Epithelial cell of esophagus (primary cell): ENCODE measurements around the gene LCN15.
"Not testable (repeated sequence)": the region's sequence is repeated elsewhere in the genome, so short reads cannot be mapped to it uniquely, and the experiment has no call there.

ENCODE experiments used
- DNase-seq: peaks from one replicate; pipeline ENCODE4 v3.0.0; 2010; ENCODE audit warnings: low read depth
- H3K4me3 ChIP-seq: 2 replicates; pipeline ENCODE4 v1.5.1; 2011; ENCODE audit warnings: mild to moderate bottlenecking, low read length, control low read depth
- TF ChIP-seq, protein P1 (sequence below): IDR thresholded peaks from 2 replicates; pipeline ENCODE4 v1.5.1; 2011; ENCODE audit warnings: low read depth, mild to moderate bottlenecking, low read length, control low read depth, inconsistent platforms; ENCODE audit not compliant: insufficient read depth; ENCODE audit errors: missing control alignments

LCN15 gene

GRCh38 chr9:136793086-136793946 lies 29.0 kb upstream of the LCN15 start:
- TF ChIP-seq, protein P1, sequence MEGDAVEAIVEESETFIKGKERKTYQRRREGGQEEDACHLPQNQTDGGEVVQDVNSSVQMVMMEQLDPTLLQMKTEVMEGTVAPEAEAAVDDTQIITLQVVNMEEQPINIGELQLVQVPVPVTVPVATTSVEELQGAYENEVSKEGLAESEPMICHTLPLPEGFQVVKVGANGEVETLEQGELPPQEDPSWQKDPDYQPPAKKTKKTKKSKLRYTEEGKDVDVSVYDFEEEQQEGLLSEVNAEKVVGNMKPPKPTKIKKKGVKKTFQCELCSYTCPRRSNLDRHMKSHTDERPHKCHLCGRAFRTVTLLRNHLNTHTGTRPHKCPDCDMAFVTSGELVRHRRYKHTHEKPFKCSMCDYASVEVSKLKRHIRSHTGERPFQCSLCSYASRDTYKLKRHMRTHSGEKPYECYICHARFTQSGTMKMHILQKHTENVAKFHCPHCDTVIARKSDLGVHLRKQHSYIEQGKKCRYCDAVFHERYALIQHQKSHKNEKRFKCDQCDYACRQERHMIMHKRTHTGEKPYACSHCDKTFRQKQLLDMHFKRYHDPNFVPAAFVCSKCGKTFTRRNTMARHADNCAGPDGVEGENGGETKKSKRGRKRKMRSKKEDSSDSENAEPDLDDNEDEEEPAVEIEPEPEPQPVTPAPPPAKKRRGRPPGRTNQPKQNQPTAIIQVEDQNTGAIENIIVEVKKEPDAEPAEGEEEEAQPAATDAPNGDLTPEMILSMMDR, result no peak
- peak; percentile 33 for DNase-seq
- no peak overlapping the region for H3K4me3 ChIP-seq

- H3K4me3 ChIP-seq, result peak overlapping the region; percentile 86
- no peak for DNase-seq
- TF ChIP-seq, protein P1, result no peak
Observed at GRCh38 chr9:136792321-136793085, 28.2 kb upstream of the LCN15 start.

DNA sequence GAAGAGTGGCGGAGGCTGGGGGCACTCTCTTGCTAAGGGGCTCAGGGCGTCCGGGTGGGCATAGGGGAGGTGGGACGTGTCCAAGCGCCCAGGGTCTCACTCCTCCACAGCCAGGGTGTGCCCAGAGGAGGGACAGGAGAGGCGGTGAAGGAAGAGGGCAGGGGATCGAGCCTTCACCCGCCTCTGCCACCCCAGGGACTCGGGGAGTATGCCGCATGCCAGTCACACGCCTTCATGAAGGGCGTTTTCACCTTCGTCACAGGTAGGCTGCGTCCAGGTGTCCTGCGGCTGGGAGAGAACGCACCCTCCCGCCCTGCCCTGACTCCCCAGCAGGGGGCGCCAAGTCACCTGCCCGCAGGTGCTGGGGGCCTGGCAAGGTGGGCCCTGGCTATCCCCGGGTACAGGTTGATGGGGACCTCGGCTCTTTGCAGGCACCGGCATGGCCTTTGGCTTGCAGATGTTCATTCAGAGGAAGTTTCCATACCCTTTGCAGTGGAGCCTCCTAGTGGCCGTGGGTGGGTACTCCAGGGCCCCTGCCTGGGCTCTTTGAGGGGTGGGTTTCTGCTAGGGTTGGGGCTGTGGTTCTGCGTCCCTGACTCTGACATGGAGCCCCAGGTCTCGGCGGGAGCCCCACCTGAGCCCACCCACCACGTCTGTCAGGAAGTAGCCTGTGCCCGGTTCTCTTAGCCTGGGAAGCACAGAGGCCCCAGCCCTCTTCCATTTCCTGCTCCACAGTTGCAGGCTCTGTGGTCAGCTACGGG lies 27.4 kb upstream of the LCN15 start:
- DNase-seq, result peak; percentile 90
- TF ChIP-seq, protein P1, result peak; percentile 94
- H3K4me3 ChIP-seq, result peak overlapping the region; percentile 86

- H3K4me3 ChIP-seq, result peak within 1 kb of the TSS; percentile 86
- TF ChIP-seq, protein P1, result no peak
- peak; percentile 100 for DNase-seq
Observed at GRCh38 chr9:136790640-136791515, 26.6 kb upstream of the LCN15 start, which contains the start of gene TMEM141. Gene TMEM141 (plus strand): TSS chr9:136791344. CDS start chr9:136791371, 27 bp downstream.

GRCh38 chr9:136789523-136789937 lies 25.2 kb upstream of the LCN15 start:
- no peak for DNase-seq
- H3K4me3 ChIP-seq, result no peak overlapping the region
- TF ChIP-seq, protein P1, result no peak

DNA sequence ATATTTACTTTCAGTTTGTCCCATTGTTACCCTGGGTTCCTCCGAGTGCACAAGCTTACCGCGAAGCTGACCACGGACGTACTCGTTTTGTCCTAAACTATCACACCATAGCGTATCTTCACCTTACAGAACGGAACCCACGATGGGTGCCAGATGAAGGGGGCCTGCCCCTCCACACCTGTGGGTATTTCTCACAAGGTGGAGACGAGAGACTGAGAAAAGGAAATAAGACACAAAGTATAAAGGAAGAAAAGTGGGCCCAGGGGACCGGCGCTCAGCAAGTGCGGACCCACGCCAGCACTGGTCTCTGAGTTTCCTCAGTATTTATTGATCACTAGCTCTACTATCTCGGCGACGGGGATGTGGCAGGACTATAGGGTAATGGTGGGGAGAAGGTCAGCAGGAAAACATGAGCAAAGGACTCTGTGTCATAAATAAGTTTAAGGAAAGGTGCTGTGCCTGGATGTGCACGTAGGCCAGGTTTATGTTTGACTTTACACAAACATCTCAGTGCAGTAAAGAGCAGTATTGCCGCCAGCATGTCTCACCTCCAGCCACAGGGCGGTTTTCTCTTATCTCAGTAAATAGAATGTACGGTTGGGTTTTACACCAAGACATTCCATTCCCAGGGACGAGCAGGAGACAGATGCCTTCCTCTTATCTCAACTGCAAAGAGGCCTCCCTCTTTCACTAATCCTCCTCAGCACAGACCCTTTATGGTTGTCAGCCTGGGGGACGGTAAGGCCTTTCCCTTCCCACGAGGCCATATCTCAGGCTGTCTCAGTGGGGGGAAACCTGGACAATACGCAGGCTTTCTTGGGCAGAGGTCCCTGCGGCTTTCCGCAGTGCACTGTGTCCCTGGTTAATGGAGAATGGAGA lies 24.6 kb upstream of the LCN15 start:
- H3K4me3 ChIP-seq, result not testable (repeated sequence)

More for the DNA sequence above, 24.6 kb upstream of the LCN15 start:
- DNase-seq, result not testable (repeated sequence)
